Peyer's patch (tissue), 4 donors: ENCODE measurements around the gene NANS.

Experiments
- POLR2A ChIP-seq, 2 donors: fragments of 450-650 bp; IDR thresholded peaks; one replicate each; pipeline ENCODE4 v1.5.1; 2017; ENCODE audit warnings: antibody characterized with exemption in 2 of 2, mild to moderate bottlenecking in 2 of 2, moderate library complexity in 2 of 2
- TF ChIP-seq, protein P1 (sequence below), 6 experiments: fragments of 450-650 bp in 4 of 6; fragments of 200-600 bp in 2 of 6; sonication (generic) in 1 of 6; IDR thresholded peaks; one replicate each; pipeline ENCODE4 v1.5.1; 2017 to 2019; ENCODE audit warnings: antibody characterized with exemption in 6 of 6, mild to moderate bottlenecking in 3 of 6, moderate library complexity in 1 of 6

- TF ChIP-seq, protein P1, sequence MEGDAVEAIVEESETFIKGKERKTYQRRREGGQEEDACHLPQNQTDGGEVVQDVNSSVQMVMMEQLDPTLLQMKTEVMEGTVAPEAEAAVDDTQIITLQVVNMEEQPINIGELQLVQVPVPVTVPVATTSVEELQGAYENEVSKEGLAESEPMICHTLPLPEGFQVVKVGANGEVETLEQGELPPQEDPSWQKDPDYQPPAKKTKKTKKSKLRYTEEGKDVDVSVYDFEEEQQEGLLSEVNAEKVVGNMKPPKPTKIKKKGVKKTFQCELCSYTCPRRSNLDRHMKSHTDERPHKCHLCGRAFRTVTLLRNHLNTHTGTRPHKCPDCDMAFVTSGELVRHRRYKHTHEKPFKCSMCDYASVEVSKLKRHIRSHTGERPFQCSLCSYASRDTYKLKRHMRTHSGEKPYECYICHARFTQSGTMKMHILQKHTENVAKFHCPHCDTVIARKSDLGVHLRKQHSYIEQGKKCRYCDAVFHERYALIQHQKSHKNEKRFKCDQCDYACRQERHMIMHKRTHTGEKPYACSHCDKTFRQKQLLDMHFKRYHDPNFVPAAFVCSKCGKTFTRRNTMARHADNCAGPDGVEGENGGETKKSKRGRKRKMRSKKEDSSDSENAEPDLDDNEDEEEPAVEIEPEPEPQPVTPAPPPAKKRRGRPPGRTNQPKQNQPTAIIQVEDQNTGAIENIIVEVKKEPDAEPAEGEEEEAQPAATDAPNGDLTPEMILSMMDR (IDR thresholded peaks at IDR 0.05) = no peak
- no peak for TF ChIP-seq POLR2A (IDR thresholded peaks at IDR 0.05)
Measured at GRCh38 chr9:98031169-98031568, 25.4 kb upstream of the NANS start.
